GM21367 (cell line): ENCODE data around the gene PLVAP.

Source experiments
- ATAC-seq: cut with Tn5 transposase; IDR thresholded peaks from one replicate; pipeline ENCODE4 v1.9.1; 2021; ENCODE audit not compliant: unreplicated experiment

The PLVAP gene

GRCh38 chr19:17304386-17305215 is 72.5 kb downstream of the PLVAP start:
- no peak for ATAC-seq

GRCh38 chr19:17303940-17304267 is 73.2 kb downstream of the PLVAP start:
- ATAC-seq: no peak

GRCh38 chr19:17303167-17303939 is 73.8 kb downstream of the PLVAP start, which contains the start of gene ABHD8:
ABHD8 (minus strand) TSS chr19:17303425; CDS start chr19:17301616, 1,809 bp downstream.
- peak; percentile 46 for ATAC-seq

- ATAC-seq: no peak
These were observed 74.6 kb downstream of the PLVAP start for GRCh38 chr19:17302391-17303166.
